ENCODE results near the gene PARD3.

- TF ChIP-seq, protein P1, sequence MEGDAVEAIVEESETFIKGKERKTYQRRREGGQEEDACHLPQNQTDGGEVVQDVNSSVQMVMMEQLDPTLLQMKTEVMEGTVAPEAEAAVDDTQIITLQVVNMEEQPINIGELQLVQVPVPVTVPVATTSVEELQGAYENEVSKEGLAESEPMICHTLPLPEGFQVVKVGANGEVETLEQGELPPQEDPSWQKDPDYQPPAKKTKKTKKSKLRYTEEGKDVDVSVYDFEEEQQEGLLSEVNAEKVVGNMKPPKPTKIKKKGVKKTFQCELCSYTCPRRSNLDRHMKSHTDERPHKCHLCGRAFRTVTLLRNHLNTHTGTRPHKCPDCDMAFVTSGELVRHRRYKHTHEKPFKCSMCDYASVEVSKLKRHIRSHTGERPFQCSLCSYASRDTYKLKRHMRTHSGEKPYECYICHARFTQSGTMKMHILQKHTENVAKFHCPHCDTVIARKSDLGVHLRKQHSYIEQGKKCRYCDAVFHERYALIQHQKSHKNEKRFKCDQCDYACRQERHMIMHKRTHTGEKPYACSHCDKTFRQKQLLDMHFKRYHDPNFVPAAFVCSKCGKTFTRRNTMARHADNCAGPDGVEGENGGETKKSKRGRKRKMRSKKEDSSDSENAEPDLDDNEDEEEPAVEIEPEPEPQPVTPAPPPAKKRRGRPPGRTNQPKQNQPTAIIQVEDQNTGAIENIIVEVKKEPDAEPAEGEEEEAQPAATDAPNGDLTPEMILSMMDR (IDR thresholded peaks at IDR 0.05), result no peak
- TF ChIP-seq POLR2A (IDR thresholded peaks at IDR 0.05) (no peak), POLR2AphosphoS5 (IDR thresholded peaks at IDR 0.05) (no peak)
These were observed 321.1 kb downstream of the PARD3 start for GRCh38 chr10:34494012-34494411.
